Vein endothelial cell (primary cell): ENCODE results near the gene CDS2. TPM values are rescaled to one million over a fixed set of nuclear protein-coding genes. Genes with fewer than 3 reads are reported as not detected.
A peak's percentile ranks its signal among the peaks of the same experiment; 100 is the strongest.

Source experiments
- small RNA-seq: library from RNA; depleted of rRNA; stranded (forward); fragments of <200 nt; gene quantifications from one replicate; pipeline ENCODE3, GENCODE V24; 2012
- total RNA-seq: library from RNA; depleted of rRNA; stranded (reverse); fragments of >200 nt; gene quantifications from 2 replicates; pipeline ENCODE4 v1.2.3, GENCODE V29; 2012

CDS2 gene
- 39.8 and 67.2 TPM in 2 replicates for total RNA-seq

GRCh38 chr20:5126512-5127203 is at the start of gene CDS2:
Gene CDS2 (plus strand): TSS chr20:5127008. CDS start chr20:5127093, 85 bp downstream.

GRCh38 chr20:5119435-5120184 is 7.2 kb upstream of the CDS2 start, which contains the start of gene PCNA:
Gene PCNA (minus strand): TSS chr20:5119958. CDS start chr20:5119798, 160 bp downstream.

Small RNA genes lying within 50 kb of the gene (small RNA-seq; reads per million reads assigned to genes)
- gene RF00019 (not detected), gene RF00568 (not detected), gene RNA5SP474 (0.29 reads per million, percentile 8 among the genes with 10 or more reads in this experiment)

Other genes with a start within 250 kb of the CDS2 start
- 21.9 and 26.0 TPM in 2 replicates for gene SLC23A2, start 125.5 kb upstream of the CDS2 start, total RNA-seq
- 97.7 and 112 TPM in 2 replicates for gene TMEM230, start 13.9 kb upstream of the CDS2 start, total RNA-seq
- gene PCNA, start 7.0 kb upstream of the CDS2 start, total RNA-seq: 119 and 185 TPM in 2 replicates
- gene PROKR2, start 189.9 kb downstream of the CDS2 start, total RNA-seq: not detected in 2 replicates